Measurements from ENCODE around the gene GPR158. TPM values are rescaled to one million over a fixed set of nuclear protein-coding genes. Genes with fewer than 3 reads are reported as not detected.

Gene GPR158
- total RNA-seq, 3 donors from 2014 or later (not counting 1 experiment from before 2014, with no cell fraction given) = not detected

DNA sequence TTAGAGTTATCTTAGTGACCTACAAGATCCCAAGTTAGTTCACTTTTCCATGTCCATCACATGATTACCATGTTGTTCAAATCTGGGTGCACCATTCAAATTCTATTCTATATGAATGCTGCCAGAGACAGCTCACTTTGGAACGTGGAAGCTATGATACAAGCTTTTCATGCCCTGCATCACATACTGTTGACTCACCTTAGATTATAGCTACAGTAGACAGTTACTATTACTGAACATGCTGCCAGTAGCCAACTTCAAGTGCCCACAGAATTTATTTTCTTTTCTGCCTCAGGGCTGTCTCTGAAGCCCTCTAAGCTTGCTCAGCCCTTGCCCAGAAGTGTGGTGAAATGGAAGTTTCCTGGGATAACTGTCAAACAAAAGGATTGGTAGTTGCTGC is 231.1 kb downstream of the GPR158 start:
- no peak overlapping the region for H3K4me3 Mint-ChIP-seq
- WGBS (ENCODE audit: insufficient coverage) = 75% methylated on average over 1 of the region's 1 CpG
- no peaks in the 10 kb centered on the region for H3K4me1 ChIP-seq (ENCODE audit: control insufficient read depth, insufficient read depth, low read length)
- no peaks in the 10 kb centered on the region for H3K27me3 ChIP-seq (ENCODE audit: control insufficient read depth, insufficient read depth, low read length)
- no peak for DNase-seq
- intact Hi-C loops (cut with micrococcal nuclease) = no loop called here
- H3K27me3 Mint-ChIP-seq (ENCODE audit: low read depth in 2 of 2) = no peaks in the 10 kb centered on the region
- no peak for TF ChIP-seq CTCF (IDR thresholded peaks at IDR 0.05)
- peaks cover 7 to 9% of the 10 kb centered on the region in 2 donors for H3K9me3 Mint-ChIP-seq
- H3K27ac Mint-ChIP-seq = no peak overlapping the region
- no peaks in the 10 kb centered on the region for H3K36me3 ChIP-seq (ENCODE audit: control insufficient read depth, insufficient read depth, low read length)
- no peak for ATAC-seq
- no peaks in the 10 kb centered on the region for H3K4me1 Mint-ChIP-seq
- no peak overlapping the region for H3K27ac ChIP-seq (ENCODE audit: low read length)
- H3K9me3 ChIP-seq (ENCODE audit: control insufficient read depth, insufficient read depth, low read length) = peaks cover 3% of the 10 kb centered on the region
- H3K4me3 ChIP-seq (ENCODE audit: low read length) = no peak overlapping the region
- no peaks in the 10 kb centered on the region for H3K36me3 Mint-ChIP-seq

GRCh38 chr10:25417611-25418010 is 242.8 kb downstream of the GPR158 start:
- ATAC-seq = no peak

GRCh38 chr10:25425776-25426175 is 251.0 kb downstream of the GPR158 start:
- ATAC-seq = no peak
- H3K27ac Mint-ChIP-seq = no peak overlapping the region
- no peaks in the 10 kb centered on the region for H3K4me1 Mint-ChIP-seq
- Histone ChIP-seq H3K9me3 (ENCODE audit: control insufficient read depth, insufficient read depth, low read length) (no peaks in the 10 kb centered on the region), H3K4me3 (ENCODE audit: low read length) (no peak overlapping the region), H3K27me3 (ENCODE audit: control insufficient read depth, insufficient read depth, low read length) (no peaks in the 10 kb centered on the region), H3K36me3 (ENCODE audit: control insufficient read depth, insufficient read depth, low read length) (no peaks in the 10 kb centered on the region), H3K27ac (ENCODE audit: low read length) (no peak overlapping the region), H3K4me1 (ENCODE audit: control insufficient read depth, insufficient read depth, low read length) (no peaks in the 10 kb centered on the region)
- no peak for DNase-seq
- intact Hi-C loops (cut with micrococcal nuclease) = no loop called here
- H3K4me3 Mint-ChIP-seq = no peak overlapping the region
- WGBS (ENCODE audit: insufficient coverage) = 100% methylated on average over 1 of the region's 2 CpGs
- peaks cover 10% of the 10 kb centered on the region for H3K36me3 Mint-ChIP-seq
- TF ChIP-seq CTCF (IDR thresholded peaks at IDR 0.05) = no peak
- no peaks in the 10 kb centered on the region for H3K27me3 Mint-ChIP-seq (ENCODE audit: low read depth in 2 of 2)
- H3K9me3 Mint-ChIP-seq = peaks cover 6 to 7% of the 10 kb centered on the region in 2 donors

More at GRCh38 chr10:25417611-25418010, 242.8 kb downstream of the GPR158 start:
- no peak for DNase-seq
- H3K27me3 ChIP-seq (ENCODE audit: control insufficient read depth, insufficient read depth, low read length) = no peaks in the 10 kb centered on the region
- no peaks in the 10 kb centered on the region for H3K9me3 ChIP-seq (ENCODE audit: control insufficient read depth, insufficient read depth, low read length)
- 53% methylated on average over 2 of the region's 2 CpGs for WGBS (ENCODE audit: insufficient coverage)
- peaks cover 7 to 11% of the 10 kb centered on the region in 2 donors for H3K9me3 Mint-ChIP-seq
- H3K4me1 ChIP-seq (ENCODE audit: control insufficient read depth, insufficient read depth, low read length) = no peaks in the 10 kb centered on the region
- no peak overlapping the region for H3K4me3 ChIP-seq (ENCODE audit: low read length)
- H3K4me3 Mint-ChIP-seq = no peak overlapping the region
- no peak for TF ChIP-seq CTCF (IDR thresholded peaks at IDR 0.05)
- H3K27me3 Mint-ChIP-seq (ENCODE audit: low read depth in 2 of 2) = no peaks in the 10 kb centered on the region
- H3K27ac Mint-ChIP-seq = no peak overlapping the region
- no peaks in the 10 kb centered on the region for H3K4me1 Mint-ChIP-seq
- no peak overlapping the region for H3K27ac ChIP-seq (ENCODE audit: low read length)
- H3K36me3 ChIP-seq (ENCODE audit: control insufficient read depth, insufficient read depth, low read length) = no peaks in the 10 kb centered on the region
- no peaks in the 10 kb centered on the region for H3K36me3 Mint-ChIP-seq
- intact Hi-C loops (cut with micrococcal nuclease) = no loop called here

- H3K27ac ChIP-seq (ENCODE audit: low read length) = no peak overlapping the region
- Mint-ChIP-seq H3K36me3 (no peaks in the 10 kb centered on the region), H3K4me3 (no peak overlapping the region), H3K9me3 (peaks cover 17 to 19% of the 10 kb centered on the region in 2 donors), H3K27me3 (ENCODE audit: low read depth in 2 of 2) (no peaks in the 10 kb centered on the region), H3K27ac (no peak overlapping the region), H3K4me1 (no peaks in the 10 kb centered on the region)
- H3K4me1 ChIP-seq (ENCODE audit: control insufficient read depth, insufficient read depth, low read length) = no peaks in the 10 kb centered on the region
- H3K4me3 ChIP-seq (ENCODE audit: low read length) = no peak overlapping the region
- intact Hi-C loops (cut with micrococcal nuclease) = no loop called here
- H3K36me3 ChIP-seq (ENCODE audit: control insufficient read depth, insufficient read depth, low read length) = no peaks in the 10 kb centered on the region
- TF ChIP-seq CTCF (IDR thresholded peaks at IDR 0.05) = no peak
- ATAC-seq = no peak
- WGBS (ENCODE audit: insufficient coverage) = 86% methylated on average over 2 of the region's 2 CpGs
- H3K9me3 ChIP-seq (ENCODE audit: control insufficient read depth, insufficient read depth, low read length) = no peaks in the 10 kb centered on the region
- no peak for DNase-seq
- no peaks in the 10 kb centered on the region for H3K27me3 ChIP-seq (ENCODE audit: control insufficient read depth, insufficient read depth, low read length)
Measured at GRCh38 chr10:25436431-25436830, 261.6 kb downstream of the GPR158 start.

Measured in natural killer cell (primary cell).